Retinal pigment epithelial cell (primary cell): ENCODE results near the gene UTS2R.

ENCODE experiments used
- DNase-seq: peaks from one replicate; pipeline ENCODE4 v3.0.0-alpha.2; 2010; ENCODE audit warnings: low read depth
- H3K4me3 ChIP-seq: 2 replicates; pipeline ENCODE4 v1.5.1; 2011; ENCODE audit warnings: mild to moderate bottlenecking, low read length, control low read depth, moderate library complexity
- TF ChIP-seq, protein P1 (sequence below): conservative IDR thresholded peaks from 2 replicates; pipeline ENCODE4 v1.5.1; 2011; ENCODE audit warnings: low read depth, low read length, control low read depth, inconsistent platforms

Gene UTS2R

DNA sequence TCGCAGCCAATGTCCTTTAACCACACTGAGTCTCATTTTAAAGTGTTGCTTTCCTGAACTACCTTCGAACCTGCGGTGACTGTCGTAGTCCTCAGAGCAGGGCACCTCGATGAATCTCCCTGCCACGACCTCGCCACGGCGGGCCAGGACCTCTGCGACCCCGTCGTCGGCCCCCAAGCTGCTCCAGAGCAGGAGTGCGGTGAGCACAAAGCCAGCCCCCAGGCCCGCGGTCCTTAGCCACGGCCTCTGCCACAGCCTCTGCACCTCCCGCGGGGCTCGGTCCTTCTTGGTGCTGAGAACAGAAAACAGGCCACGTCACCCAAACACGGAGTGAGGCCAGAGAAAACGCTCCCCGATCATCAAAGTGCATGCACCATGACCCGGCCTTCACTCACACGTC, 43.8 kb downstream of the UTS2R start:
- DNase-seq, result no peak
- TF ChIP-seq, protein P1, sequence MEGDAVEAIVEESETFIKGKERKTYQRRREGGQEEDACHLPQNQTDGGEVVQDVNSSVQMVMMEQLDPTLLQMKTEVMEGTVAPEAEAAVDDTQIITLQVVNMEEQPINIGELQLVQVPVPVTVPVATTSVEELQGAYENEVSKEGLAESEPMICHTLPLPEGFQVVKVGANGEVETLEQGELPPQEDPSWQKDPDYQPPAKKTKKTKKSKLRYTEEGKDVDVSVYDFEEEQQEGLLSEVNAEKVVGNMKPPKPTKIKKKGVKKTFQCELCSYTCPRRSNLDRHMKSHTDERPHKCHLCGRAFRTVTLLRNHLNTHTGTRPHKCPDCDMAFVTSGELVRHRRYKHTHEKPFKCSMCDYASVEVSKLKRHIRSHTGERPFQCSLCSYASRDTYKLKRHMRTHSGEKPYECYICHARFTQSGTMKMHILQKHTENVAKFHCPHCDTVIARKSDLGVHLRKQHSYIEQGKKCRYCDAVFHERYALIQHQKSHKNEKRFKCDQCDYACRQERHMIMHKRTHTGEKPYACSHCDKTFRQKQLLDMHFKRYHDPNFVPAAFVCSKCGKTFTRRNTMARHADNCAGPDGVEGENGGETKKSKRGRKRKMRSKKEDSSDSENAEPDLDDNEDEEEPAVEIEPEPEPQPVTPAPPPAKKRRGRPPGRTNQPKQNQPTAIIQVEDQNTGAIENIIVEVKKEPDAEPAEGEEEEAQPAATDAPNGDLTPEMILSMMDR, result no peak
- H3K4me3 ChIP-seq, result no peak overlapping the region

DNA sequence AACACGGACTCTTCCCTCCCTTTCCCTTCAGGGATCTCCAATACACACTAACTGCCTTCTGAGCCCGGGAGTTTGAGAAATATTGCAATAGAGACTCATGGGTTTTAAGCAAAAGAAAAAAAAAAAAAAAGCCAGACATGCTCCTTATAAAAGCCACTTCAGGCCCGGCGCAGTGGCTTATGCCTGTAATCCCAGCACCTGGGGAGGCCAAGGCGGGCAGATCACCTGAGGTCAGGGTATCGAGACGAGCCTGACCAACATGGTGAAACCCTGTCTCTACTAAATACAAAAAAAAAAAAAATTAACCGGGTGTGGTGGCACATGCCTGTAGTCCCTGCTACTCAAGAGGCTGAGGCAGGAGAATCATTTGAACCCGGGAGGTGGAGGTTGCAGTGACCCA, 44.2 kb downstream of the UTS2R start:
- DNase-seq, result no peak
- TF ChIP-seq, protein P1, result no peak
- H3K4me3 ChIP-seq, result no peak overlapping the region

DNA sequence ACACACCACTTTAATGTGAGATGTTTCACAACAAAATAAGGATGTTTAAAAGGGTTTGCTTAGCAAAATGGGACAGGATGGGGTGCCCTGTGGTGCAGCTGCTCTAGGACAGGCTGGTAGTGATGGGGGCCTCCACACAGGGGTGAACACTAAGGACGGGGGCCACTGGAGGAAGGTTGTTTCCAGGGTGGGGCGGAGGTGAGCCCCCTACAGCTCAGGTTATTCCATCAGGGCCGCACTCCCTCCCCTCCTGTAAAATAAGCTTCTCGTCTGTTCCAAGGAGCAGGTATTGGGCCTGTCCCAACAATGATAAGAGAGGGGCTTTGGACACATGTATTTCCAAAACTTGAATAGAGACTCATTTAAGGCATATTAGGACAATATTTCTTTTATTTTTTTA, 44.7 kb downstream of the UTS2R start:
- no peak overlapping the region for H3K4me3 ChIP-seq
- DNase-seq, result no peak
- TF ChIP-seq, protein P1, result no peak

DNA sequence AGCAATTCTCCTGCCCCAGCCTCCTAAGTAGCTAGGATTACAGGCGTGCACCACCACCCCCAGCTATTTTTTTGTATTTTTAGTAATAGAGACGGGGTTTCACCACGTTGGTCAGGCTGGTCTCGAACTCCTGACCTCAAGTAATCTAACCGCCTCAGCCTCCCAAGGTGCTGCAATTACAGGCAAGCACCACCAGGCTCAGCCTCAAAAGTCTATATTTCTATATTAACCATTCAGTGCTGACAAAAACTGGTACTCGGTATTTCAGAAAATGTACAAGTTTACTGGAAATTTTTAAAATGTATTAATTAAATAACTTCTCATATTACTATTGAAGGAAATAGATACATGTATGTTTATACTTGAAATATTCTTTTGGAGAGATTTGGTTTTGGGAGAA, 45.2 kb downstream of the UTS2R start:
- no peak for DNase-seq
- H3K4me3 ChIP-seq, result no peak overlapping the region
- TF ChIP-seq, protein P1, result peak; percentile 16

DNA sequence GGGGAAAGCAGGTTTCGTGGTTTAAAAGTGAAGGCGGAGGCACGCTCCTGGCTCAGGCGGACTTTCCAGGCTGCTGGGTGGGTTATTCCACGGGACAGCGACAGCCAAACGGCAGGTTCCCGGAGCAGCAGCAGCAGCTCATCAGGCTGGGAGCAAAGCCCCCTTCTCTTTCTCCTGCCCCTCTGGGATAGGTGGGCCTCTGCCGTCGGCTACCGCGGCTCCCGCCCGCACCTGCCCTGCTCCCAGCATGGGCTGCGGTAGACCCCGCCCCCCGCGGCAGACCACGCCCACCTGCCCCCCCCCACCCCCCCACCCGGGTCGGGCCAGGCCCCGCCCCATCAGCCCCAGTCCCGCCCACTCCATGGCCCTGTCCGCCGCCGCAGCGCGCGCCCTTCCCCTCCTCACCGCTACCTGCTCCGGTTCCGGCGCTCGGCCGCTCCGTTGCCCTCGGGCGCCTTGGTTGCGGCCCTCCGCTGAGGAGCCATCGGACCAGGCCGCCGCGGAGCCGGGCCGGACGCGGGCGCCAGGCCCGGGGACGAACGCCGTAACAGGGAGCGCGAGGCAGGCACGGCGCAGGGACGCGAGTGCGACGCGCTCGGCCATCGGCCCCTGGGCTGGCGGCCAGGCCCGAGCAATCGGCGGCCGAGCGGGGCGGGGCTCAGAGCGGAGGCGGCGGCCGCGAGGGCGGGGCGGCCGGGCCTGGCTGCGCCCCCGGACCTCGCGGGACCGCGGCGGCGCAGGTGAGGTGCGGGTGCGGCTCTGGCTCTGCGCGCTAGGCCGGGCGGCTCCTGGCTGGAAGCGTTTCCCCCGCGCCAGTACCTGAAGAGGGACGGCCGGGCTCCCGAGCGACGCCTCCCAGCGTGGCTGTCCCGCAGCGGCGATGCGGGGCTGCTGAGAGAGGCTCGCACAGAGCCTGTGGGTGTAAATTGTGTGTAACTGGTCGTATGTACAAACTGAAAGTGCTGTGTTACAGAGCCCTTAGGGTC, 46.7 kb downstream of the UTS2R start, which contains the start of the genes HEXD and OGFOD3:
HEXD (plus strand) TSS at position 347 of the 986 bp plus-strand sequence. CDS start 1,453 bp downstream, outside the sequence.
OGFOD3 (minus strand) TSS at position 586 of the 986 bp plus-strand sequence; CDS start at position 485, 101 bp downstream.
- no peak for DNase-seq
- peak within 1 kb of the TSS; percentile 65 for H3K4me3 ChIP-seq
- TF ChIP-seq, protein P1, result no peak

DNA sequence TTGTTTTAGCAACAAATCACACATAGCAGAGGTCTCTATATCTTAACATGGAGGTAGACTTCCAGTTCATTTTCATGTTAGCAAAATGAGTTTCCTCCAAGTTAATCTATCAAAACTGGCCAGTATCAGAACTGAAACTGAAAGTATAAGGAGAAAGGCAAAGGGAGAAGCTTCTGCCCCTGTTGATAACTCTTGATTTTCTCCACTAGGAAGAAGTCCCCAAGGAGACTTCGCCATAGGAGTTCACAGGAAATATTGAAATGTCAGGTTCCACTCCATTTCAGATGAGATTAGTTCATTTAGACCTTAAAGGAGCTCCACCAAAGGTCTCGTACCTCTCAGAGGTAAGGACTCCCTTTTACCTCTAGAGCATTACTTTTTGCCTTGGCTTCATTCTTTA, 48.0 kb downstream of the UTS2R start:
- TF ChIP-seq, protein P1, result no peak
- no peak overlapping the region for H3K4me3 ChIP-seq
- DNase-seq, result no peak
